ENCODE measurements around the gene ZNF892.
"Not testable (repeated sequence)": the region's sequence is repeated elsewhere in the genome, so short reads cannot be mapped to it uniquely, and the experiment has no call there.

The ZNF892 gene

GRCh38 chr2:95179451-95179850 is 27.9 kb upstream of the ZNF892 start:
- H3K4me3 ChIP-seq (ENCODE audit: insufficient read depth, low read depth, low read length): no peak overlapping the region

DNA sequence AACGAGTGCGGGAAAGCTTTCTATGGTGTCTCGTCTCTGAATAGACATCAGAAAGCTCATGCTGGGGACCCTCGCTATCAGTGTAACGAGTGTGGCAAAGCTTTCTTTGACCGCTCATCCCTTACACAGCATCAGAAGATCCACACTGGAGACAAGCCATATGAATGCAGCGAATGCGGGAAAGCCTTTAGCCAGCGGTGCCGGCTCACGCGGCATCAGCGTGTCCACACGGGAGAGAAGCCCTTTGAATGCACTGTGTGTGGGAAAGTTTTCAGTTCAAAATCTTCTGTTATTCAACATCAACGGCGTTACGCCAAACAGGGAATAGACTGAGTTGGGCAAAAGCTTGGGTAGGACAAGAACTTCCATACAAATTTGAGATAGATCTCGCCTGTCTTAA is 25.5 kb upstream of the ZNF892 start:
- no peaks in the 10 kb centered on the region for H3K9me3 ChIP-seq (ENCODE audit: control insufficient read depth, low read length)
- H3K4me3 ChIP-seq (ENCODE audit: insufficient read depth, low read depth, low read length): no peak overlapping the region
- WGBS, 2 experiments: 96 to 98% methylated on average over 18 of the region's 18 CpGs
- H3K27me3 ChIP-seq (ENCODE audit: control insufficient read depth, insufficient read depth, low read length, poor library complexity, severe bottlenecking): no peaks in the 10 kb centered on the region
- H3K27ac ChIP-seq (ENCODE audit: insufficient read depth, low read depth, low read length, poor library complexity, severe bottlenecking): no peak overlapping the region
- peaks cover 13% of the 10 kb centered on the region for H3K36me3 ChIP-seq (ENCODE audit: control insufficient read depth, insufficient read depth, low read length)
- H3K4me1 ChIP-seq (ENCODE audit: control insufficient read depth, insufficient read depth, low read length): no peaks in the 10 kb centered on the region

More at GRCh38 chr2:95179451-95179850, 27.9 kb upstream of the ZNF892 start:
- 94% methylated on average over 7 of the region's 7 CpGs for WGBS, 2 experiments
- Histone ChIP-seq H3K4me1 (ENCODE audit: control insufficient read depth, insufficient read depth, low read length) (no peaks in the 10 kb centered on the region), H3K27me3 (ENCODE audit: control insufficient read depth, insufficient read depth, low read length, poor library complexity, severe bottlenecking) (no peaks in the 10 kb centered on the region), H3K27ac (ENCODE audit: insufficient read depth, low read depth, low read length, poor library complexity, severe bottlenecking) (no peak overlapping the region), H3K9me3 (ENCODE audit: control insufficient read depth, low read length) (no peaks in the 10 kb centered on the region), H3K36me3 (ENCODE audit: control insufficient read depth, insufficient read depth, low read length) (peaks cover 13% of the 10 kb centered on the region)

DNA sequence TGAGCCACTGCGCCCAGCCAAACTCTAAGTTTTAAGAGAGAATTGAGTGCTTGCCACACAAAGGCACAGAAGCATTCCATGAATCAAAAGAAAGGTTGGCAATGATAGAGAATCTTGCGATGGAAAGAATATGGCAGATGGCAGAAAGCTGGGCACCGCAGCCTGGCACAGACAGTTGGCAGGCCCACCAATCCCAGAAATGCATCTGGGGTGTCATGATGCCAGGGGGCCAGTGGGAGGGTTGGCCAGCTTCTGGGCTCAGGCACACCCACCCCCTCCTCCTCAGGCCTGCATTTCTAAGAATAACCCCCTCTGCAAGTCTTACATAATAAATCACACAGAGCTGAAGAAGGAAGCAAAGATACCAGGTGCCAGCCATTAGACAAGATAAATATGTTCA is 22.1 kb upstream of the ZNF892 start:
- Histone ChIP-seq H3K9me3 (ENCODE audit: control insufficient read depth, low read length) (no peaks in the 10 kb centered on the region), H3K4me3 (ENCODE audit: insufficient read depth, low read depth, low read length) (no peak overlapping the region), H3K27me3 (ENCODE audit: control insufficient read depth, insufficient read depth, low read length, poor library complexity, severe bottlenecking) (no peaks in the 10 kb centered on the region), H3K4me1 (ENCODE audit: control insufficient read depth, insufficient read depth, low read length) (no peaks in the 10 kb centered on the region), H3K27ac (ENCODE audit: insufficient read depth, low read depth, low read length, poor library complexity, severe bottlenecking) (no peak overlapping the region), H3K36me3 (ENCODE audit: control insufficient read depth, insufficient read depth, low read length) (peaks cover 13% of the 10 kb centered on the region)
- WGBS, 2 experiments: 95 to 96% methylated on average over 3 of the region's 3 CpGs

- H3K36me3 ChIP-seq (ENCODE audit: control insufficient read depth, insufficient read depth, low read length): peaks cover 7% of the 10 kb centered on the region
- H3K4me3 ChIP-seq (ENCODE audit: insufficient read depth, low read depth, low read length): no peak overlapping the region
- H3K9me3 ChIP-seq (ENCODE audit: control insufficient read depth, low read length): no peaks in the 10 kb centered on the region
- no peaks in the 10 kb centered on the region for H3K27me3 ChIP-seq (ENCODE audit: control insufficient read depth, insufficient read depth, low read length, poor library complexity, severe bottlenecking)
- WGBS, 2 experiments: 75 to 93% methylated on average over 1 to 2 of the region's 2 CpGs
- H3K27ac ChIP-seq (ENCODE audit: insufficient read depth, low read depth, low read length, poor library complexity, severe bottlenecking): no peak overlapping the region
- H3K4me1 ChIP-seq (ENCODE audit: control insufficient read depth, insufficient read depth, low read length): no peaks in the 10 kb centered on the region
Observed at GRCh38 chr2:95185973-95186372, 21.3 kb upstream of the ZNF892 start.

DNA sequence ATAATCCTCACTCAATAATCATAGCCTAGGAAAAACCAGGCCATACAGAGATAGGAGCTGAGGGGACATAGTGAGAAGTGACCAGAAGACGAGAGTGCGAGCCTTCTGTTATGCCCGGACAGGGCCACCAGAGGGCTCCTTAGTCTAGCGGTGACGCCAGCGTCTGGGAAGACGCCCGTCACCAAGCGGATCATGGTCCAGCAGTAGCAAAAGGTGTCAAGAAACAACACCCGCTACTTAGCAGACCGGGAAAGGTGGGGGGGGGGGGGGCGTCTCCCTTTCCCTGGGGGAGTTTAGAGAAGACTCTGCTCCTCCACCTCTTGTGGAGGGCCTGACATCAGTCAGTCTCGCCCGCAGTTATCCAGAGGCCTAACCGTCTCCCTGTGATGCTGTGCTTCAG is 14.4 kb upstream of the ZNF892 start:
- H3K9me3 ChIP-seq (ENCODE audit: control insufficient read depth, low read length); H3K36me3 ChIP-seq (ENCODE audit: control insufficient read depth, insufficient read depth, low read length); H3K27me3 ChIP-seq (ENCODE audit: control insufficient read depth, insufficient read depth, low read length, poor library complexity, severe bottlenecking); H3K4me3 ChIP-seq (ENCODE audit: insufficient read depth, low read depth, low read length); H3K4me1 ChIP-seq (ENCODE audit: control insufficient read depth, insufficient read depth, low read length); H3K27ac ChIP-seq (ENCODE audit: insufficient read depth, low read depth, low read length, poor library complexity, severe bottlenecking): not testable (repeated sequence)
- 20 to 22% methylated on average over 14 to 15 of the region's 15 CpGs for WGBS, 2 experiments

DNA sequence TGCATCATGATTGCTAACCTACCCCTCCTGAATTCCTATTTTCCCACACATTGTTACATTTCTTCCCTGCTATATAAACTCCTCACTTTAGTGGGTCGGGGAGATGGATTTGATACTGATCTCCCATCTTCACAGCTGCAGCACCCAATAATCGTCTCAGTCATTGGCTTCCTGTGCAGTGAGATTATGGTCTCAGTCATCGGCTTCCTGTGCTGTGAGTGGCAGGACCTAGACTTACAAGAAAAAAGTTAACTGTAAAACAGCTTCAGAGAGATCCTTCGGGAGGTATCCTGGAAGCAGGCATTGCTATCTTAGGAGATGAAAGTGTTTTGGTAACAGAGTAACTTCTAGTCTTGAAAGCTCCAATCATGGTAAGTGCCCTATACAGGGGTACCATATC is 3.4 kb upstream of the ZNF892 start:
- peaks cover 8% of the 10 kb centered on the region for H3K4me1 ChIP-seq (ENCODE audit: control insufficient read depth, insufficient read depth, low read length)

DNA sequence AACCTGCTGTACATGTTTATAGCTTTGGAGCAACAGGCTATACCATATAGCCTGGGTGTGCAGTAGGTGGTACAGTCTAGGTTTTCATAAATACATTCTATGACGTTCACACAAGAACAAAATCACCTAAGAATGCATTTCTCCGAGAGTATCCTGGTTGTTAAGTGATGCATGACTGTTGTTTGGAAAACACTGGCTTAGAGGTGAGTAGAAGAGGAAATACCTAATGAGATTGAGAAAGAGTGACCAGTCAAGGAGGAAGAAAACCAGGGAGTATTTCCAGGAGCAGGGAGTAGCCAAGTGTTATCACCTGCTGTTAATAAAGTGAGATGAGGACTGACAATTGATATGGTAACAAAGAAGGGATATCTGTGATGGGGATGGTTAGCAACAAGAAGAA is 2.9 kb upstream of the ZNF892 start:
- Histone ChIP-seq H3K27me3 (ENCODE audit: control insufficient read depth, insufficient read depth, low read length, poor library complexity, severe bottlenecking) (peaks cover 7% of the 10 kb centered on the region), H3K36me3 (ENCODE audit: control insufficient read depth, insufficient read depth, low read length) (peaks cover 10% of the 10 kb centered on the region), H3K4me3 (ENCODE audit: insufficient read depth, low read depth, low read length) (no peak overlapping the region), H3K4me1 (ENCODE audit: control insufficient read depth, insufficient read depth, low read length) (peaks cover 8% of the 10 kb centered on the region), H3K27ac (ENCODE audit: insufficient read depth, low read depth, low read length, poor library complexity, severe bottlenecking) (no peak overlapping the region), H3K9me3 (ENCODE audit: control insufficient read depth, low read length) (no peaks in the 10 kb centered on the region)
- 76 to 96% methylated on average over 1 to 2 of the region's 2 CpGs for WGBS, 2 experiments

More for the DNA sequence above, 3.4 kb upstream of the ZNF892 start:
- Histone ChIP-seq H3K36me3 (ENCODE audit: control insufficient read depth, insufficient read depth, low read length) (peaks cover 5% of the 10 kb centered on the region), H3K27ac (ENCODE audit: insufficient read depth, low read depth, low read length, poor library complexity, severe bottlenecking) (no peak overlapping the region), H3K9me3 (ENCODE audit: control insufficient read depth, low read length) (no peaks in the 10 kb centered on the region), H3K4me3 (ENCODE audit: insufficient read depth, low read depth, low read length) (no peak overlapping the region), H3K27me3 (ENCODE audit: control insufficient read depth, insufficient read depth, low read length, poor library complexity, severe bottlenecking) (peaks cover 7% of the 10 kb centered on the region)
- 92 to 95% methylated on average over 4 of the region's 4 CpGs for WGBS, 2 experiments

- Histone ChIP-seq H3K9me3 (ENCODE audit: control insufficient read depth, low read length) (no peaks in the 10 kb centered on the region), H3K36me3 (ENCODE audit: control insufficient read depth, insufficient read depth, low read length) (peaks cover 21% of the 10 kb centered on the region), H3K4me3 (ENCODE audit: insufficient read depth, low read depth, low read length) (peak overlapping the region; percentile 16), H3K27ac (ENCODE audit: insufficient read depth, low read depth, low read length, poor library complexity, severe bottlenecking) (no peak overlapping the region), H3K4me1 (ENCODE audit: control insufficient read depth, insufficient read depth, low read length) (peaks cover 8% of the 10 kb centered on the region), H3K27me3 (ENCODE audit: control insufficient read depth, insufficient read depth, low read length, poor library complexity, severe bottlenecking) (peaks cover 7% of the 10 kb centered on the region)
- 8 to 10% methylated on average over 10 of the region's 10 CpGs for WGBS, 2 experiments
Observed at GRCh38 chr2:95206096-95206495, 1.2 kb upstream of the ZNF892 start.

GRCh38 chr2:95208106-95208505 is 785 bp downstream of the ZNF892 start:
- WGBS, 2 experiments: 78 to 80% methylated on average over 5 of the region's 6 CpGs
- Histone ChIP-seq H3K4me1 (ENCODE audit: control insufficient read depth, insufficient read depth, low read length) (peaks cover 8% of the 10 kb centered on the region), H3K9me3 (ENCODE audit: control insufficient read depth, low read length) (no peaks in the 10 kb centered on the region), H3K27me3 (ENCODE audit: control insufficient read depth, insufficient read depth, low read length, poor library complexity, severe bottlenecking) (peaks cover 7% of the 10 kb centered on the region), H3K27ac (ENCODE audit: insufficient read depth, low read depth, low read length, poor library complexity, severe bottlenecking) (no peak overlapping the region), H3K4me3 (ENCODE audit: insufficient read depth, low read depth, low read length) (peak overlapping the region; percentile 74), H3K36me3 (ENCODE audit: control insufficient read depth, insufficient read depth, low read length) (peaks cover 41% of the 10 kb centered on the region)

DNA sequence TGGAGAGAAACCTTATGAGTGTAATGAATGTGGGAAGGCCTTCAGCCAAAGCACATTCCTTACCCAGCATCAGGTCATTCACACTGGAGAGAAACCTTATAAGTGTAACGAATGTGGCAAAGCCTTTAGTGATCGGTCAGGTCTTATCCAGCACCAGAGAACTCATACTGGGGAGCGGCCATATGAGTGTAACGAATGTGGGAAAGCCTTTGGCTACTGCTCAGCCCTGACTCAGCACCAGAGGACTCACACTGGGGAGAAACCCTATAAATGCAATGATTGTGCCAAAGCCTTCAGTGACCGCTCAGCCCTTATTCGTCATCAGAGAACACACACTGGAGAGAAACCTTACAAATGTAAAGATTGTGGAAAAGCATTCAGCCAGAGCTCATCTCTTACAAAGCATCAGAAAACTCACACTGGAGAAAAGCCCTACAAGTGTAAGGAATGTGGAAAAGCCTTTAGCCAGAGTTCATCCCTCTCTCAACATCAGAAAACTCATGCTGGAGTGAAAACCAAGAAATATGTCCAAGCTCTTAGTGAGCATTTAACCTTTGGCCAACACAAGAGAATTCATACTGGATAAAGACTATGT is 7.8 kb downstream of the ZNF892 start:
- Histone ChIP-seq H3K4me3 (ENCODE audit: insufficient read depth, low read depth, low read length) (no peak overlapping the region), H3K27me3 (ENCODE audit: control insufficient read depth, insufficient read depth, low read length, poor library complexity, severe bottlenecking) (no peaks in the 10 kb centered on the region), H3K27ac (ENCODE audit: insufficient read depth, low read depth, low read length, poor library complexity, severe bottlenecking) (no peak overlapping the region), H3K36me3 (ENCODE audit: control insufficient read depth, insufficient read depth, low read length) (peaks cover 82% of the 10 kb centered on the region), H3K4me1 (ENCODE audit: control insufficient read depth, insufficient read depth, low read length) (no peaks in the 10 kb centered on the region), H3K9me3 (ENCODE audit: control insufficient read depth, low read length) (peaks cover 7% of the 10 kb centered on the region)
- 96 to 97% methylated on average over 6 of the region's 6 CpGs for WGBS, 2 experiments

- H3K27ac ChIP-seq (ENCODE audit: insufficient read depth, low read depth, low read length, poor library complexity, severe bottlenecking): no peak overlapping the region
- peaks cover 43% of the 10 kb centered on the region for H3K36me3 ChIP-seq (ENCODE audit: control insufficient read depth, insufficient read depth, low read length)
- H3K27me3 ChIP-seq (ENCODE audit: control insufficient read depth, insufficient read depth, low read length, poor library complexity, severe bottlenecking): no peaks in the 10 kb centered on the region
- 91 to 93% methylated on average over 3 of the region's 3 CpGs for WGBS, 2 experiments
- no peak overlapping the region for H3K4me3 ChIP-seq (ENCODE audit: insufficient read depth, low read depth, low read length)
- H3K9me3 ChIP-seq (ENCODE audit: control insufficient read depth, low read length): peaks cover 7% of the 10 kb centered on the region
- H3K4me1 ChIP-seq (ENCODE audit: control insufficient read depth, insufficient read depth, low read length): no peaks in the 10 kb centered on the region
Observed at GRCh38 chr2:95220449-95220848, 13.1 kb downstream of the ZNF892 start.
